ENCODE data around the gene ZCCHC24.

Gene ZCCHC24

DNA sequence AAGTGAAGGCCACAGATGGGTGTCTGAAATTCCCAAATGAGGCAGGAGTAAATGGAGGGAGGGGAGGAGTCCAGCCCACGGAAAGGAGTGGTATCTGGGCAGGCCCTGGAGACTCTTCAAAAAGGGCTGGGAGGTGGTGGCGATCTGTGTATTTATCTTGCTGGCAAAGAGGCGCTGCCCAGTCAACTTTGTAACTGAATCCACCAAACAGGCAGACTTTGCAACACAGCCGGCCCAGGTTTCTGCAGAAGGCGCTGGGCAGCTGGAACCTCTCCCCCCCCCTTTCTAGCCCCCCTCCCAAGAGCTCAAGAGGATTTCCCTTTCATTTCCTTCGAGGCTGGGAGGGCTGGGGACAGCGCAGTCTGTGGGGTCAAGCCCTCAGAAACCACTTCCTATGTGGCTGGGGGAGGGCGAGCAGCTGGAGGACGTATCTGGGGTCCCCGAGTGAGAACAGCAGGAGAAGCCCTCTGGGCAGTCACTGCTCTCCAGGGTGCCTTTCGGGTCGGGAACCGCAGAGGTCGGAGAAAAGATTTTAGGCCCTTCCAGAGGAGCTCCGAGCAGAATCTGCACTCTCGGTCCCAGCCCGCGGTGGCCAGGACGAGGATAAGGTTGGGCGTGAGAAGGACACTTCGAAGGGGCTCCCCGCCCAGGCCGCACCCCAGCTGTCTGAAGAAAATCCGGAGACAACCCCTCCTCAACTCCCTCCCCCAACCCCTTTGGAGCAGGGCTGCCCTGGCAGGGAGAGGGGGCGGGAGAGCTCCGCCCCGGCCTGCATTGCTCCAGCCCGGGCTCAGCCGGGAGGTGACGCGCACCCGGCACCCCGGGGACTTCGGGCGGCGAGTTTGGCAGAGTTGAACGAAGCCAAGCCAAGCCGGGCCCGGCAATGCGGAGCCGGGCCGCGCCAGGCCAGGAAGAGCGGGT lies 965 bp downstream of the ZCCHC24 start:
- peak overlapping the region; percentile 84 for H3K4me3 ChIP-seq (ENCODE audit: control insufficient read depth, low read depth, low read length)
- DNase-seq (ENCODE audit: low read depth), result peak; percentile 70
- TF ChIP-seq, protein P1, sequence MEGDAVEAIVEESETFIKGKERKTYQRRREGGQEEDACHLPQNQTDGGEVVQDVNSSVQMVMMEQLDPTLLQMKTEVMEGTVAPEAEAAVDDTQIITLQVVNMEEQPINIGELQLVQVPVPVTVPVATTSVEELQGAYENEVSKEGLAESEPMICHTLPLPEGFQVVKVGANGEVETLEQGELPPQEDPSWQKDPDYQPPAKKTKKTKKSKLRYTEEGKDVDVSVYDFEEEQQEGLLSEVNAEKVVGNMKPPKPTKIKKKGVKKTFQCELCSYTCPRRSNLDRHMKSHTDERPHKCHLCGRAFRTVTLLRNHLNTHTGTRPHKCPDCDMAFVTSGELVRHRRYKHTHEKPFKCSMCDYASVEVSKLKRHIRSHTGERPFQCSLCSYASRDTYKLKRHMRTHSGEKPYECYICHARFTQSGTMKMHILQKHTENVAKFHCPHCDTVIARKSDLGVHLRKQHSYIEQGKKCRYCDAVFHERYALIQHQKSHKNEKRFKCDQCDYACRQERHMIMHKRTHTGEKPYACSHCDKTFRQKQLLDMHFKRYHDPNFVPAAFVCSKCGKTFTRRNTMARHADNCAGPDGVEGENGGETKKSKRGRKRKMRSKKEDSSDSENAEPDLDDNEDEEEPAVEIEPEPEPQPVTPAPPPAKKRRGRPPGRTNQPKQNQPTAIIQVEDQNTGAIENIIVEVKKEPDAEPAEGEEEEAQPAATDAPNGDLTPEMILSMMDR (conservative IDR thresholded peaks at IDR 0.05; ENCODE audit: control insufficient read depth, insufficient read depth, low read depth, low read length), result no peak

DNA sequence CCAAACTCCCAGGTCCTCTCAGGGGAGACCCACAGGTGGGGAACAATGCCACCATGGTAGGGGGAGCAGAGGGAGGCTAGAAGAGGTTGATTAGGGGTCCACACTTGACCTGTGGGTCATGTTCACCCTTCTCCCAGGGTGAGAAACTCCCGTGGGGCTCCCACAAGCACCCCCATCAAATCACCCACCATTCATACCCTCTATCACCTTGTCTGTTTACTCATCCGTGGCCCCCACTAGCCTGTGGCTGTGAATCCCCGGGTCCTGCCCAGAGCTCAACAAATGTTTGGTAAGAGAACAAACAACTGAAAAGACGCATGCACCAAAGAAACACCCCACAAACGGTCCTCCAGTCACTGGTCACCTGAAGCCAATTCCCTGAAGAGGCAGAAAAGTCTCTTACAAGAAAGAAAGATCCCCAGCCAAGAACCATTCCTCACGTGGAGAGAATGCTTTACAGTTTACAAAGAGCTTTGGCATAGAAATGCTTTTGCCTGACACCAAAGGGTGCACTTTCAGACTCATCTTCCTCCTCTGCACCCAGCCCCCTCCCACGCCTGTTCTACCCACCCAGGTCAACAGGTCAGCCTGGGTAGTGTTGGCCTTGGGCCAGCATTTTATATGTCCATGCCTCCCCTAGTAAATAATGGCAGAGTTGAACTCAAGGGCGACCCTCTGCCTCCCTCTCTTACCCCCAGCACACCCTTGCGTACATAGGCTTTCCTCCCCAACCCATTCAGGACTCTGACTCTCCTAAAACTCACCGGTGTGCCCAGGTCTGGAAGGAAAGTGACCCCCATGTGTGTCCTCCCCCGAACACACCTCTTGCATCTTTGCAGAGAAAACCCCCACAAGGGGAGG lies 1.9 kb downstream of the ZCCHC24 start:
- TF ChIP-seq, protein P1 (conservative IDR thresholded peaks at IDR 0.05; ENCODE audit: control insufficient read depth, insufficient read depth, low read depth, low read length), result no peak
- peak overlapping the region; percentile 84 for H3K4me3 ChIP-seq (ENCODE audit: control insufficient read depth, low read depth, low read length)
- no peak for DNase-seq (ENCODE audit: low read depth)

DNA sequence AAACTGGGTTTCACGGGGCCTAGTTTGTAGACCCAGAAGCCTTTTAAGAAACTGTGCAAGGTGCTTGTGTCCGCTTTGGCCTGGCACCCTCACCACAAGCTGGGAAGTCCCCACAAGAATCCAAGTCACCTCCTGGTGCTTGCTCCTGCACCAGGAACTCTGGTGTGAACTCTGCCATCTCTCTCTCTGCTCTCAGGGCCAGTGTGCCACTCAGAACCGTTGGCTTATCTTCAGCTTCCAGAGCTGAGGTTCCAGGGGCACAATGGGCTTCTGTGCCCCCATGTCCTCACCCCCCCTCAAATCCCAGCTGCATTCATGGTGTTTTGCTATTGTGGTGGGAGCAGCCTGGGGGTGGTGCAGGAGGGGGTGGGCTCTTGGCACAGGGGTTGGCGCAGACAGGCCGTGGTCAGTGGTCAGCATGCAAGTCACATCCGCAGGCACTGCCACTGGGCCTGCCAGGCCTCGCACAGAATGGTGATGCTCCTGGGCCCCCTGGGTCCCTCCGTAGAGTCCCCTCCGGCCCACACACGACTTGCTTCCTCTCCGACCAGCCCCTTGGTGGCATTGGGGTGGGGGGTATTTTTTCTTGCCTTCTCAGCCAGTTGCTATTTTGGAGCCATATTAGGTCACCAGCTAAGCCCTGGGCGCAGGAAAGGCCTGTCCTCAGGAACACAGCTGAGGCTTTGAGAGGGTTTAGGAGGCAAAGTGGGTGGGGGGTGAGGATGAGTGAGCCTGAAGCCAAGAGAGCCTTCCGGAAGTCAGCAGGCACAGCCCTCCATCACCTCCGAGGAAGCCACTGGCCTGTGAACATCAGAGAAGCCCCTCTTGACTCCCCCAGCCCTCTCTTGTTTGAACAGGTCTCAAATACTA lies 3.0 kb downstream of the ZCCHC24 start:
- TF ChIP-seq, protein P1 (conservative IDR thresholded peaks at IDR 0.05; ENCODE audit: control insufficient read depth, insufficient read depth, low read depth, low read length), result no peak
- H3K4me3 ChIP-seq (ENCODE audit: control insufficient read depth, low read depth, low read length), result no peak overlapping the region
- DNase-seq (ENCODE audit: low read depth), result no peak

DNA sequence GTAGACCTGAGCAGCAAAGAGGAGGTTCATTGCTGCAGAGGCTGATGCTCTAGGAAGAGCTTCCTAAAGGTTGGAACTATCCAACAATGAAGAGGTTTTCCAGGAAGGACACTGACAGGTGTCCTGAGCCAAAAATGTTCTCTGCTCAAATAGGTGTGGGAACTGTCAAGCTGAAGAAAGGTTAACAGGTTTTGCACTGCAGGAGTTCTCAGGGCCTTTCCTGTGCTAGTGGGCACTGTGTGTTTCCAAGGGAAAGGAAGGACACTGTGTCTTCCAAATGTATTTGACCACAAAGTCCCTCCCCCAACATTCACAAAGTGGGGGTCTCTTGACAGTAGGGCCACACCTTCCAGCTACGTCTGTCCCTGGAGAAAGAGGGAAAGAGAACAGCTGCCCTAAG lies 4.0 kb downstream of the ZCCHC24 start:
- no peak overlapping the region for H3K4me3 ChIP-seq (ENCODE audit: control insufficient read depth, low read depth, low read length)
- no peak for DNase-seq (ENCODE audit: low read depth)
- TF ChIP-seq, protein P1 (conservative IDR thresholded peaks at IDR 0.05; ENCODE audit: control insufficient read depth, insufficient read depth, low read depth, low read length), result no peak

DNA sequence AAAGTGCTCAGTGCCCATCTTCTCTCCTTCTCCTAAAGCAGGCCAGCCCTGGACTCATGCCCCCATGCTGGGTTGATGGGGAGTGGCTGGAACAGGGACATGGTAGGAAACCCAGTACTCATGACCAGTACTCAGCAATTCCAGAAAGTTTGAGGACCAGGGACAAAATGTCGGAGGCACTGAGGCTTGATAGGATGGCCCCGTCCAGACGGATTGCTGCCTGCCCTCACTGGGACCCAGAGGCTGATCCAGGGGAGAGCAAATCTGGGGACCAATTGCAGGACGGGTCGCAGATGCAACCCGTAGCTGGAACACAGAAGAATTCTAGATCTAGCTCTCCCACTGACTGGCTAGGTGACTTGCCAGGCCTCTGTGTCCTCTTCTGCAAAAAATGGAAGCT lies 5.1 kb downstream of the ZCCHC24 start:
- DNase-seq (ENCODE audit: low read depth), result no peak
- H3K4me3 ChIP-seq (ENCODE audit: control insufficient read depth, low read depth, low read length), result no peak overlapping the region
- TF ChIP-seq, protein P1 (conservative IDR thresholded peaks at IDR 0.05; ENCODE audit: control insufficient read depth, insufficient read depth, low read depth, low read length), result no peak

DNA sequence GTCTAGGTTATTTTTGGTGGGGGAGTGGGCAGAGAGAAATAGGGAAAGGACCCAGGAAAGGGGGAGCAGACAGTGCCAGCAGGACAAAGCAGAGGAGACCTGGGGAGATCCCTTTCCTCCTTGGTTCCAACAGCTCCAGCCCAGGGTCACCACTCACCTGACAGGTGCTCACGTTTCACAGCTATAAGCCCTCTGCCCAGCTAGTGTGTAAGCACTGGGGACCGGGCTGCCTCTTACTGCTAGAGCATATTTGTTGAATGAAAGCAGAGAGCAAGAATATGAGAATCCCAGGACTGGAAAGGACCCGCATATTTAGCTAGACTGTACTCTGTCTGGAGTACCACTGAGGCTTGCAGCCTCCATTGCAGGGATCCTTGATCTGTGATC lies 6.7 kb downstream of the ZCCHC24 start:
- TF ChIP-seq, protein P1 (conservative IDR thresholded peaks at IDR 0.05; ENCODE audit: control insufficient read depth, insufficient read depth, low read depth, low read length), result no peak
- no peak overlapping the region for H3K4me3 ChIP-seq (ENCODE audit: control insufficient read depth, low read depth, low read length)
- DNase-seq (ENCODE audit: low read depth), result no peak
